Mesothelial cell of epicardium (in vitro differentiated cells): Measurements from ENCODE around the gene TSPOAP1. TPM values are rescaled to one million over a fixed set of nuclear protein-coding genes. Genes with fewer than 3 reads are reported as not detected.

Experiments used
- DNase-seq, 2 experiments: peaks; one replicate each; pipeline ENCODE4 v3.0.0; 2021; ENCODE audit warnings: low spot score in 2 of 2; ENCODE audit not compliant: unreplicated experiment in 2 of 2
- H3K27ac Mint-ChIP-seq: 2 replicates; pipeline ENCODE4 v1.8.0; 2021; ENCODE audit warnings: mixed read lengths
- H3K27me3 Mint-ChIP-seq: 2 replicates; pipeline ENCODE4 v1.8.0; 2021; ENCODE audit warnings: low read depth, mixed read lengths
- H3K36me3 Mint-ChIP-seq: 2 replicates; pipeline ENCODE4 v1.8.0; 2021; ENCODE audit warnings: mixed read lengths
- H3K4me1 Mint-ChIP-seq: 2 replicates; pipeline ENCODE4 v1.8.0; 2021; ENCODE audit warnings: mixed read lengths
- H3K4me3 Mint-ChIP-seq: 2 replicates; pipeline ENCODE4 v1.8.0; 2021; ENCODE audit warnings: mild to moderate bottlenecking, moderate library complexity, mixed read lengths
- H3K9me3 Mint-ChIP-seq: 2 replicates; pipeline ENCODE4 v1.8.0; 2021; ENCODE audit warnings: mixed read lengths
- total RNA-seq: library from RNA; stranded (reverse); gene quantifications from 3 replicates; pipeline ENCODE4 v1.2.1, GENCODE V29; 2021
- TF ChIP-seq, protein P1 (sequence below): fragments of 200-600 bp; sonication (generic); IDR thresholded peaks from one replicate; pipeline ENCODE4 v1.5.0; 2021; ENCODE audit warnings: antibody characterized with exemption; ENCODE audit not compliant: unreplicated experiment

Gene TSPOAP1
- total RNA-seq, 1 donor from 2014 or later, result 87.2 TPM

DNA sequence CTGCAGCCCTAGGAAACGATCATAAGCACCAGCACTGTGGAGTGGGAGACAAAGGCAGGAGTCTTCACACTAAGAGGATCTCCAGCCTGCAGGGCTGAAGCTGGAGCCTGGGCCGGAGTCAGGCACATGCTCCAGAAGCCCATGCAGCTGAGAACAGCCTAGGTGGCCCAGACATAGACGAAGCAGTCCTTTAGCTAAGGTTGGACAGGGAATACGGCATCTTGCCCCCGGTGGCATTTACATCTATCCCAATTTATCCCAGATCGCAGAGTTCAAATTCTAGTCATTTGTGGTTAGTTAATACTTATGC, 13.9 kb downstream of the TSPOAP1 start:
- DNase-seq, result peak in 1 of 2 experiments; percentile 12
- no peaks in the 10 kb centered on the region for H3K27me3 Mint-ChIP-seq
- no peaks in the 10 kb centered on the region for H3K4me1 Mint-ChIP-seq
- no peak overlapping the region for H3K4me3 Mint-ChIP-seq
- H3K9me3 Mint-ChIP-seq, result no peaks in the 10 kb centered on the region
- no peak overlapping the region for H3K27ac Mint-ChIP-seq
- TF ChIP-seq, protein P1, sequence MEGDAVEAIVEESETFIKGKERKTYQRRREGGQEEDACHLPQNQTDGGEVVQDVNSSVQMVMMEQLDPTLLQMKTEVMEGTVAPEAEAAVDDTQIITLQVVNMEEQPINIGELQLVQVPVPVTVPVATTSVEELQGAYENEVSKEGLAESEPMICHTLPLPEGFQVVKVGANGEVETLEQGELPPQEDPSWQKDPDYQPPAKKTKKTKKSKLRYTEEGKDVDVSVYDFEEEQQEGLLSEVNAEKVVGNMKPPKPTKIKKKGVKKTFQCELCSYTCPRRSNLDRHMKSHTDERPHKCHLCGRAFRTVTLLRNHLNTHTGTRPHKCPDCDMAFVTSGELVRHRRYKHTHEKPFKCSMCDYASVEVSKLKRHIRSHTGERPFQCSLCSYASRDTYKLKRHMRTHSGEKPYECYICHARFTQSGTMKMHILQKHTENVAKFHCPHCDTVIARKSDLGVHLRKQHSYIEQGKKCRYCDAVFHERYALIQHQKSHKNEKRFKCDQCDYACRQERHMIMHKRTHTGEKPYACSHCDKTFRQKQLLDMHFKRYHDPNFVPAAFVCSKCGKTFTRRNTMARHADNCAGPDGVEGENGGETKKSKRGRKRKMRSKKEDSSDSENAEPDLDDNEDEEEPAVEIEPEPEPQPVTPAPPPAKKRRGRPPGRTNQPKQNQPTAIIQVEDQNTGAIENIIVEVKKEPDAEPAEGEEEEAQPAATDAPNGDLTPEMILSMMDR, result no peak
- H3K36me3 Mint-ChIP-seq, result peaks cover 15% of the 10 kb centered on the region

DNA sequence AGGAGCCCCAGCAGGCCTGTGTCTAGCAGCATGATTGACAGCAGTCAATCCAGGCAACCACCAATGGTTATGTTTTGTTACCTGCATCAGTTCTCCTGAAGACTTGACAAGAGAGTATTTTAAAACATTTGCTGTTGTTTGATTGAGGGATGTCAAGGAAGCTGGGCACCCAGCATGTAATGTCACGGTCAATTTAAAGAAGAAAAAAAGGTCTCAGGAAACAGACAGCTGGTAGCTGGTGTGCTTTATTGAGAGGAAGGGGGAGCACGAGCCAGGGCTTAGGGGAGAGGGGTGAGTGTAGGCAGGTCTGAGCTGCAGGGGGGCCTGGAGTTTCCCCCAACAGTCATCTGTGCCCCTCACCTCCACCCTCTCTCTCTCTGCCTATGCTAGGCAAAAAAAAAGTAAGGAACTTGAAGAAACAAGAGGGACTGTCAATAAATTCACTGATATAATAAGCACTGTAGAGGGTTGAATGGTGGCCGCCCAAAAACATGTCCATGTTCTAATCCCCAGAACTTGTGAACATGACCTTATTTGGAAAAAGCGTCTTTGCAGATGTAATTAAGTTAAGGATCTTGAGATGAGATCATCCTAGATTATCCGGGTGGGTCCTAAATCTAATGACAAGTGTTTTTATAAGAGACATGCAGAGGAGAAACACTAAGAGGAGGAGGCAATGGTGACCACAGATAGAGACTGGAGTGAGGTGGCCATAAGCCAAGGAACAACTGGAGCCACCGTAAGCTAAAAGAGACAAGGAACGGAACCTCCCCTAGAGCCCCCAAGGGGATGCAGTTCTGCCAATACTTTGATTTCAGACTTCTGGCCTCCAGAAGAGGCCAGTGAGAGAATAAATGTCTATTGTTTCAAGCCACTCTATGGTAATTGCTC, 14.5 kb downstream of the TSPOAP1 start:
- H3K27me3 Mint-ChIP-seq, result no peaks in the 10 kb centered on the region
- H3K27ac Mint-ChIP-seq, result no peak overlapping the region
- DNase-seq, result no peak
- TF ChIP-seq, protein P1, result no peak
- H3K4me3 Mint-ChIP-seq, result no peak overlapping the region
- H3K9me3 Mint-ChIP-seq, result no peaks in the 10 kb centered on the region
- H3K4me1 Mint-ChIP-seq, result no peaks in the 10 kb centered on the region
- peaks cover 17% of the 10 kb centered on the region for H3K36me3 Mint-ChIP-seq

DNA sequence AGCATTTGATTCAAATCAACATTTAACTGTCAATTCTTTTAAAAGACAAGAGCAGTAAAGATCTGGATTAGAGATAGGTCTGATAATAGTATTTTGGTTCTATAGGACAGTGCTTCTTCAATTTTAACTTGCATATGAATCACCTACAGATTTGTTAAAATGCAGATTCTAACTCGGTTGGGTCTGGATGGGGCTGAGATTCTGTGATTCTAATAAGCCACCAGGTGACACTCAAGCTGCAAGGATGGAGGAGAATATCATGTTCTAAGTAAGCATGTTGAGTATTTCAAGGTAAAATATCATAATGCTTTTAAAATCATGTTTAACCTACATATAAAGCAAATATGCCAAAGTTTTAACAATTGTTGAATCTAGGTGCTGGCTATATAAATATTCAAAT, 15.8 kb downstream of the TSPOAP1 start:
- no peaks in the 10 kb centered on the region for H3K27me3 Mint-ChIP-seq
- no peaks in the 10 kb centered on the region for H3K4me1 Mint-ChIP-seq
- no peaks in the 10 kb centered on the region for H3K9me3 Mint-ChIP-seq
- peaks cover 17% of the 10 kb centered on the region for H3K36me3 Mint-ChIP-seq
- no peak for DNase-seq
- H3K4me3 Mint-ChIP-seq, result no peak overlapping the region
- no peak overlapping the region for H3K27ac Mint-ChIP-seq
- TF ChIP-seq, protein P1, result no peak

DNA sequence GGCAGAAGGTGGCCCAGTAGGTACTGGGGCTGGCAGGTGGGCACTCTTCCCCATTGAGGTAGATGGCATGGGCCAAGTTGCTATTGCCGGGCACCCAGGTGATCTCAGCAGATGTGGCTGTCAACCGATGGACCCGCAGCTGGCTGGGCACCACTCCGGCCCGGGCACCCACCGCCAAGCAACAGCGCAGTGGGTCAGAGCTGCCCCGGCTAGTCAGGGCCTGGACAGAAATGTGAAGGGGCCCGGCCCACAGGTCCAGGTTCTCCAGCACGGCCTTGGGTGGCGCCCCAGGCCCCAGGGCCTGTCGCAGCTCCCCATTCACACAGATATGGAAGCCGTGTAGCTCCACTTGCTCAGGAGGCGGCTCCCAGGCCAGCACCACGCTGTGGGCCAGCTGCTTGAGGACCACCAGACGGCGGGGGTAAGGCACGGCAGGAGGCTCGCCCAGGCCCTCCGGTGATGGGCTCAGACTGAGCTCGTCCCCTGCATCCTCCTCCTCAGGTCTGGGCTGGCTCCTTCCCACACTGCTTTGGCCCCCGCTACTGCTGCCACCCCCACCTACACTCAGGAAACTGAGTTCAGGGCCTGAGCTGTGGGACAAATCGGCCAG, 16.5 kb downstream of the TSPOAP1 start:
- H3K27me3 Mint-ChIP-seq, result no peaks in the 10 kb centered on the region

DNA sequence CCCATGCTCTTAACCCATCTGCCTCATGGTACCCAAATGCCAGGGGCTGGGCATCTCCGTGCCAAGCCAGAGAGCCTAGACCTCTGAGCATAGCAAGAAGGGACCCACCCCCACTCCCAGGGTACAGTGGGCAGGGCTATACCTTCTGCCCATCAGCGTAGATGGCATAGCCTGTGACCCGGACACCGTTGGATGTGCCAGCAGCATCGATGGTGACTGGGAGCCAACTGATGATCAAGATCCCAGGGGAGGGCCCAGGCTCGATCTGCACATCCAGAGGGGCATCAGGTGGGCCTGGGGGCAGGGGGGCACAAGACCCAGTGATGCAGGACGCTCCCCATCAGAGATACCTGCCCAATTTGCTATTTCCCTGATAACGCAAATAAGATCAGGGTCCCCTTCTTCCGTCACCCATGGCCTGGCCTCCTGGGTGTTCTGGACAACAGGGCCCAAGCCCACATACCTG, 17.1 kb downstream of the TSPOAP1 start:
- no peak overlapping the region for H3K4me3 Mint-ChIP-seq
- H3K27me3 Mint-ChIP-seq, result no peaks in the 10 kb centered on the region
- TF ChIP-seq, protein P1, result no peak
- DNase-seq, result peak; percentile 5 to 31
- H3K9me3 Mint-ChIP-seq, result no peaks in the 10 kb centered on the region
- H3K36me3 Mint-ChIP-seq, result peaks cover 15% of the 10 kb centered on the region
- no peaks in the 10 kb centered on the region for H3K4me1 Mint-ChIP-seq
- no peak overlapping the region for H3K27ac Mint-ChIP-seq

More for the DNA sequence above, 16.5 kb downstream of the TSPOAP1 start:
- TF ChIP-seq, protein P1, result no peak
- Mint-ChIP-seq H3K4me1 (no peaks in the 10 kb centered on the region), H3K27ac (no peak overlapping the region), H3K9me3 (no peaks in the 10 kb centered on the region), H3K4me3 (no peak overlapping the region), H3K36me3 (peaks cover 15% of the 10 kb centered on the region)
- peak; percentile 16 to 29 for DNase-seq
